Measurements from ENCODE around the gene NEURL3.

Gene NEURL3

GRCh38 chr2:96552315-96553175, 47.4 kb upstream of the NEURL3 start:
- peaks cover 2% of the 10 kb centered on the region for H4K20me1 ChIP-seq (ENCODE audit: insufficient read depth, low read length)
- TF ChIP-seq CTCF (IDR thresholded peaks at IDR 0.05; ENCODE audit: low read depth, low read length), result no peak
- no peak for TF ChIP-seq EZH2phosphoT487 (IDR thresholded peaks at IDR 0.05; ENCODE audit: low read depth)
- peaks cover 5% of the 10 kb centered on the region; the same call in 1 of the 2 replicates for H3K4me1 ChIP-seq (ENCODE audit: low read length)
- H3K27ac ChIP-seq (ENCODE audit: low read length), result no peak overlapping the region
- H3K9ac ChIP-seq (ENCODE audit: low read length), result no peak overlapping the region
- H3K4me3 ChIP-seq (ENCODE audit: low read length), result no peak overlapping the region
- no peaks in the 10 kb centered on the region for H3K9me3 ChIP-seq (ENCODE audit: insufficient read depth, low read length)
- no peaks in the 10 kb centered on the region for H3K27me3 ChIP-seq (ENCODE audit: low read depth, low read length)
- H3K36me3 ChIP-seq (replicated peaks; ENCODE audit: low read depth, low read length), result peaks cover 9% of the 10 kb centered on the region
- H2AFZ ChIP-seq (ENCODE audit: low read depth, low read length), result no peak overlapping the region
- H3K4me2 ChIP-seq (ENCODE audit: low read length), result no peak overlapping the region
- H3K79me2 ChIP-seq (ENCODE audit: low read length), result no peaks in the 10 kb centered on the region

- no peak overlapping the region for H3K27ac ChIP-seq (ENCODE audit: low read length)
- H3K27me3 ChIP-seq (ENCODE audit: low read depth, low read length), result no peaks in the 10 kb centered on the region
- no peaks in the 10 kb centered on the region for H3K79me2 ChIP-seq (ENCODE audit: low read length)
- no peak overlapping the region for H3K4me2 ChIP-seq (ENCODE audit: low read length)
- H3K36me3 ChIP-seq (replicated peaks; ENCODE audit: low read depth, low read length), result peaks cover 12% of the 10 kb centered on the region
- H3K4me1 ChIP-seq (ENCODE audit: low read length), result peaks cover 5% of the 10 kb centered on the region; the same call in 1 of the 2 replicates
- peaks cover 6% of the 10 kb centered on the region for H4K20me1 ChIP-seq (ENCODE audit: insufficient read depth, low read length)
- no peaks in the 10 kb centered on the region for H3K9me3 ChIP-seq (ENCODE audit: insufficient read depth, low read length)
- no peak overlapping the region for H3K9ac ChIP-seq (ENCODE audit: low read length)
- H2AFZ ChIP-seq (ENCODE audit: low read depth, low read length), result no peak overlapping the region
- no peak overlapping the region for H3K4me3 ChIP-seq (ENCODE audit: low read length)
- no peak for TF ChIP-seq CTCF (IDR thresholded peaks at IDR 0.05; ENCODE audit: low read depth, low read length)
- no peak for TF ChIP-seq EZH2phosphoT487 (IDR thresholded peaks at IDR 0.05; ENCODE audit: low read depth)
Measured at GRCh38 chr2:96551605-96552314, 46.6 kb upstream of the NEURL3 start.

GRCh38 chr2:96550787-96551604, 45.8 kb upstream of the NEURL3 start:
- H3K27me3 ChIP-seq (ENCODE audit: low read depth, low read length), result no peaks in the 10 kb centered on the region
- peaks cover 14% of the 10 kb centered on the region for H4K20me1 ChIP-seq (ENCODE audit: insufficient read depth, low read length)
- no peak overlapping the region for H3K4me2 ChIP-seq (ENCODE audit: low read length)
- peaks cover 16% of the 10 kb centered on the region for H3K36me3 ChIP-seq (replicated peaks; ENCODE audit: low read depth, low read length)
- no peak overlapping the region for H3K4me3 ChIP-seq (ENCODE audit: low read length)
- no peak overlapping the region for H3K9ac ChIP-seq (ENCODE audit: low read length)
- no peak for TF ChIP-seq EZH2phosphoT487 (IDR thresholded peaks at IDR 0.05; ENCODE audit: low read depth)
- no peak for TF ChIP-seq CTCF (IDR thresholded peaks at IDR 0.05; ENCODE audit: low read depth, low read length)
- peaks cover 4% of the 10 kb centered on the region; the same call in 1 of the 2 replicates for H3K79me2 ChIP-seq (ENCODE audit: low read length)
- H3K4me1 ChIP-seq (ENCODE audit: low read length), result peaks cover 2% of the 10 kb centered on the region; the same call in 1 of the 2 replicates
- no peak overlapping the region for H3K27ac ChIP-seq (ENCODE audit: low read length)
- H3K9me3 ChIP-seq (ENCODE audit: insufficient read depth, low read length), result no peaks in the 10 kb centered on the region
- H2AFZ ChIP-seq (ENCODE audit: low read depth, low read length), result no peak overlapping the region
